MM.1S (cell line): ENCODE measurements around the gene AHRR.
A peak's percentile ranks its signal among the peaks of the same experiment; 100 is the strongest.

Experiments
- DNase-seq: peaks from one replicate; pipeline ENCODE4 v3.0.0-alpha.2; 2015
- H2AFZ ChIP-seq: fragments of 300-600 bp; sonication (generic); 2 replicates; pipeline ENCODE4 v1.6.0; 2016; ENCODE audit warnings: antibody characterized with exemption, low read length
- H3F3A ChIP-seq: fragments of 300-600 bp; sonication (generic); 2 replicates; pipeline ENCODE4 v1.6.1; 2016; ENCODE audit warnings: mild to moderate bottlenecking, antibody characterized with exemption, low read length, moderate library complexity, mixed read lengths; ENCODE audit not compliant: insufficient read depth
- H3K27ac ChIP-seq: fragments of 300-600 bp; sonication (generic); 2 replicates; pipeline ENCODE4 v1.5.1; 2016; ENCODE audit warnings: mild to moderate bottlenecking, low read length
- H3K27me3 ChIP-seq: fragments of 300-600 bp; sonication (generic); replicated peaks from 2 replicates; pipeline ENCODE4 v1.6.0; 2016; ENCODE audit warnings: low read length; ENCODE audit not compliant: insufficient read depth
- H3K36me3 ChIP-seq: fragments of 300-600 bp; sonication (generic); replicated peaks from 2 replicates; pipeline ENCODE4 v1.6.1; 2016; ENCODE audit warnings: mild to moderate bottlenecking, low read length, mixed read lengths; ENCODE audit not compliant: insufficient read depth
- H3K4me1 ChIP-seq: fragments of 300-600 bp; sonication (generic); 2 replicates; pipeline ENCODE4 v1.6.1; 2016; ENCODE audit warnings: low read length, mixed read lengths
- H3K4me2 ChIP-seq: fragments of 300-600 bp; sonication (generic); 2 replicates; pipeline ENCODE4 v1.6.0; 2016; ENCODE audit warnings: low read depth, low read length
- H3K4me3 ChIP-seq: fragments of 300-600 bp; sonication (generic); 2 replicates; pipeline ENCODE4 v1.5.1; 2016; ENCODE audit warnings: low read length, mixed read lengths
- H3K79me2 ChIP-seq: fragments of 300-600 bp; sonication (generic); 2 replicates; pipeline ENCODE4 v1.6.1; 2016; ENCODE audit warnings: mixed run types, low read length, mixed read lengths
- H3K9ac ChIP-seq: fragments of 300-600 bp; sonication (generic); 2 replicates; pipeline ENCODE4 v1.6.1; 2016; ENCODE audit warnings: low read length, mixed read lengths
- H3K9me2 ChIP-seq: fragments of 300-600 bp; sonication (generic); replicated peaks from 2 replicates; pipeline ENCODE4 v1.6.1; 2016; ENCODE audit warnings: mild to moderate bottlenecking, low read length, mixed read lengths; ENCODE audit not compliant: insufficient read depth
- H3K9me3 ChIP-seq: fragments of 300-600 bp; sonication (generic); replicated peaks from 2 replicates; pipeline ENCODE4 v1.6.1; 2016; ENCODE audit warnings: mild to moderate bottlenecking, low read length, mixed read lengths; ENCODE audit not compliant: insufficient read depth
- H4K20me1 ChIP-seq: fragments of 300-600 bp; sonication (generic); 2 replicates; pipeline ENCODE4 v1.6.1; 2016; ENCODE audit warnings: mild to moderate bottlenecking, low read length, moderate library complexity, mixed read lengths; ENCODE audit not compliant: insufficient read depth
- EZH2 ChIP-seq: fragments of 300-600 bp; sonication (generic); optimal IDR thresholded peaks from 2 replicates; pipeline ENCODE3; 2017; ENCODE audit warnings: low read depth, mild to moderate bottlenecking, antibody characterized with exemption, low read length, mixed read lengths
- EZH2phosphoT487 ChIP-seq: fragments of 300-600 bp; sonication (generic); IDR thresholded peaks from 2 replicates; pipeline ENCODE4 v1.6.1; 2018; ENCODE audit warnings: antibody characterized with exemption, low read length
- TF ChIP-seq, protein P1 (sequence below): fragments of 300-600 bp; sonication (generic); IDR thresholded peaks from 2 replicates; pipeline ENCODE4 v1.5.1; 2016; ENCODE audit warnings: antibody characterized with exemption, low read length, mixed read lengths

The AHRR gene

DNA sequence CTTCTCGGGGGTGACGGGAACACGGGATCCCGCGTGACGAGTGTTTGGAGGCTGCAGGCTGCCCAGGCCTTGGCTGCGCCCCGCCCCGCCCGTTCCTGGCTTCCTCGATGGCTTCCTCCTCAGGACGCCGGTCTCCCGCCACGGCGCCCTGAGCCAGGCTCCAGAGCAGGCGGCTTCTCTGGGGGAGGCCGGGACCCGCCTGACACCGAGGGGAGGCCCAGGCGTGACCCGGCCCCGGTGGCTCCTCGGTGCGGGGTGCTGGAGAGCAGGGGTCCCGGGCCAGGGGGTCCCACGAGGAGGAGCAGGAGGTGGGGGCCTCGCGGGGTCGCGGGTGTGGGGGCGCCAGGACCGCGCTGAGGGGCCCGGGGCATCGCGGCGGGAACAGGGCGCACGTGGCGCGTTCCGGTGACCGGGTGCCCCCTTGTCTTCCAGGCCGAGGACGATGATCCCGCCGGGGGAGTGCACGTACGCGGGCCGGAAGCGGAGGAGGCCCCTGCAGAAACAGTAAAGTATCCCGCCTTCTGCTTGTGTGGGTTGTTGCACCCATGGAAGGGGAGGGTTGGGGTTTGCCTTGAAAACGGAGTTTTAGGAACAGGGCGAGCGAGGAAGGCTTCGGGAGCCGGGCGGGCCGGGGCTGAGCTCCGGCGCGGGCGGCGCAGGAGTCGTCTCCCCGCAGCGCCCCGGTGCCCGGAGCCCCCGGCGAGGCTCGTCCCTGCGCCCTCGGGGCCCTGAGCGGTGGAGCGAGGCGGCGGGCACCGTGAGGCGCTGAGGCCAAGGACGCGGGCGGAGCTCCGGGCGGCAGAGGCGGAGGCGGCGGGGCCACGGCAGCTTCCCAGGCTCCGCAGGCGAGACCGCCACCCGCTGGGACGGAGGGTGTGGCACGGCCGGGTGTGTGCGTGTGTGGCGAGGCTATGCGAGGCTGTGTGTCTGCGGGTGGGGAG, 22.2 kb downstream of the AHRR start:
- H3K9me3 ChIP-seq, result no peaks in the 10 kb centered on the region
- H3K9ac ChIP-seq, result no peak overlapping the region
- H3F3A ChIP-seq, result no peaks in the 10 kb centered on the region
- no peaks in the 10 kb centered on the region for H3K4me1 ChIP-seq
- no peaks in the 10 kb centered on the region for H3K9me2 ChIP-seq
- peak; percentile 47 for DNase-seq
- no peak overlapping the region for H3K27ac ChIP-seq
- no peaks in the 10 kb centered on the region for H3K36me3 ChIP-seq
- H4K20me1 ChIP-seq, result no peaks in the 10 kb centered on the region
- H3K4me2 ChIP-seq, result peak overlapping the region; percentile 50; the same call in 1 of the 2 replicates
- TF ChIP-seq EZH2phosphoT487, result no peak
- TF ChIP-seq, protein P1, sequence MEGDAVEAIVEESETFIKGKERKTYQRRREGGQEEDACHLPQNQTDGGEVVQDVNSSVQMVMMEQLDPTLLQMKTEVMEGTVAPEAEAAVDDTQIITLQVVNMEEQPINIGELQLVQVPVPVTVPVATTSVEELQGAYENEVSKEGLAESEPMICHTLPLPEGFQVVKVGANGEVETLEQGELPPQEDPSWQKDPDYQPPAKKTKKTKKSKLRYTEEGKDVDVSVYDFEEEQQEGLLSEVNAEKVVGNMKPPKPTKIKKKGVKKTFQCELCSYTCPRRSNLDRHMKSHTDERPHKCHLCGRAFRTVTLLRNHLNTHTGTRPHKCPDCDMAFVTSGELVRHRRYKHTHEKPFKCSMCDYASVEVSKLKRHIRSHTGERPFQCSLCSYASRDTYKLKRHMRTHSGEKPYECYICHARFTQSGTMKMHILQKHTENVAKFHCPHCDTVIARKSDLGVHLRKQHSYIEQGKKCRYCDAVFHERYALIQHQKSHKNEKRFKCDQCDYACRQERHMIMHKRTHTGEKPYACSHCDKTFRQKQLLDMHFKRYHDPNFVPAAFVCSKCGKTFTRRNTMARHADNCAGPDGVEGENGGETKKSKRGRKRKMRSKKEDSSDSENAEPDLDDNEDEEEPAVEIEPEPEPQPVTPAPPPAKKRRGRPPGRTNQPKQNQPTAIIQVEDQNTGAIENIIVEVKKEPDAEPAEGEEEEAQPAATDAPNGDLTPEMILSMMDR, result no peak
- no peak for TF ChIP-seq EZH2
- H2AFZ ChIP-seq, result no peak overlapping the region
- peaks cover 5% of the 10 kb centered on the region; the same call in 1 of the 2 replicates for H3K27me3 ChIP-seq
- no peaks in the 10 kb centered on the region for H3K79me2 ChIP-seq
- no peak overlapping the region for H3K4me3 ChIP-seq

DNA sequence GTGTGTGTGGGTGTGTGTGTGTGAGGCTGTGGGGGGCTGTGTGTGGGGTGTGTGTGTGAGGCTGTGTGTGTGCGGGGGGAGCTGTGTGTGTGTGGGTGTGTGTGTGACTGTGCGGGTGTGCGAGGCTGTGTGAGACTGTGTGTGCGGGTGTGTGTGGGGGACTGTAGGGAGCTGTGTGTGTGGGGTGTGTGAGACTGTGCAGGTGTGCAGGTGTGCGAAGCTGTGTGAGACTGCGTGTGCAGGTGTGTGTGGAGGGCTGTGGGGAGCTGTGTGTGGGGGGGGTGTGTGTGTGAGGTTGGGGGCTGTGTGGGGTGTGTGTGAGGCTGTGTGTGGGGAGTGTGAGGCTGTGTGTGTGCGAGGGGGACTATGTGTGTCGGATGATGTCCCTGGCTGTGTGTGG, 23.2 kb downstream of the AHRR start:
- no peak overlapping the region for H2AFZ ChIP-seq
- TF ChIP-seq, protein P1, result no peak
- TF ChIP-seq EZH2phosphoT487 (no peak), EZH2 (no peak)
- H3K9me2 ChIP-seq, result no peaks in the 10 kb centered on the region
- no peak for DNase-seq
- H4K20me1 ChIP-seq, result no peaks in the 10 kb centered on the region
- H3K9ac ChIP-seq, result no peak overlapping the region
- H3K4me2 ChIP-seq, result no peak overlapping the region
- H3K9me3 ChIP-seq, result no peaks in the 10 kb centered on the region
- peaks cover 5% of the 10 kb centered on the region; the same call in 1 of the 2 replicates for H3K27me3 ChIP-seq
- no peaks in the 10 kb centered on the region for H3K79me2 ChIP-seq
- no peaks in the 10 kb centered on the region for H3F3A ChIP-seq
- no peaks in the 10 kb centered on the region for H3K4me1 ChIP-seq
- no peak overlapping the region for H3K27ac ChIP-seq
- H3K36me3 ChIP-seq, result no peaks in the 10 kb centered on the region
- H3K4me3 ChIP-seq, result no peak overlapping the region

DNA sequence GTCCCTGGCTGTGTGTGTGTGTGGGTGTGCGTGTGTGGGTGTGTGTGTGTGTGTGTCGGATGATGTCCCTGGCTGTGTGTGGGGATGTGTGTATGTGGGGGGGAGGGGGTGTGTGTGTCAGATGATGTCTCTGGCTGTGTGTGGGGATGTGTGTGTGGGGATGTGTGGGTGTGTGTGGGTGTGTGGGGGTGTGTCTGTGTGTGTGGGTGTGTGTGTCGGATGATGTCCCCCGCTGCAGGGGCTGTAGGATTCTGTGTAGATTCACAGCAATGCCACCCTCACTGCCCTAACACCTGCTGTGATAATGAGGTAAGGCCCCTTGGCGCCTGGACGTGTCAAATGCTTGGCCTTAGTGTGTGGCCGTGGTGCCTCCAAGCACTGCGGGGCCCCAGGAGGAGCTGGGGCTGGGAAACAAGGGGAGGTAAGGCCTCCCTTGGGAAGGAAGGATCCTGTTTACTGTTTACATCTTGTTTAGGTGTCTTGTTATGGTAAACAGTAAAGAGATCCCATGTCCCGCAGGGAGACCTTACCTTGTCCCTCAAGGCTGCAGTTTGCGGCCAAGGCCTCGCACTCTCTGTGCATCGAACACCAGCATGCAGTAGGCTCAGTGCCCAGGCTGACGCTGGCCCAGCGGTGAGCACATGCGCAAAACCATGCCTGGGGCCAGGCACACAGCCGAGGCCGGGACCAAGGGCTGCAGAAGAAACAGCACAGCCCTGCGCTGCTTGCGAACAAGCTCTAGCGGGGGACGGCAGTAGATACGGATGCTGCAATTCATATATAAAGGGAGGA, 24.1 kb downstream of the AHRR start:
- H3F3A ChIP-seq, result no peaks in the 10 kb centered on the region
- H3K36me3 ChIP-seq, result no peaks in the 10 kb centered on the region
- H2AFZ ChIP-seq, result no peak overlapping the region
- H3K9me2 ChIP-seq, result no peaks in the 10 kb centered on the region
- no peaks in the 10 kb centered on the region for H3K4me1 ChIP-seq
- H3K4me3 ChIP-seq, result no peak overlapping the region
- peaks cover 5% of the 10 kb centered on the region; the same call in 1 of the 2 replicates for H3K27me3 ChIP-seq
- no peak overlapping the region for H3K27ac ChIP-seq
- DNase-seq, result no peak
- TF ChIP-seq, protein P1, result no peak
- no peak for TF ChIP-seq EZH2phosphoT487
- no peak for TF ChIP-seq EZH2
- H3K4me2 ChIP-seq, result no peak overlapping the region
- H3K79me2 ChIP-seq, result no peaks in the 10 kb centered on the region
- no peaks in the 10 kb centered on the region for H3K9me3 ChIP-seq
- H4K20me1 ChIP-seq, result no peaks in the 10 kb centered on the region
- H3K9ac ChIP-seq, result no peak overlapping the region
